ENCODE results near the gene TPH2. TPM values are rescaled to one million over a fixed set of nuclear protein-coding genes. Genes with fewer than 3 reads are reported as not detected.
A peak's percentile ranks its signal among the peaks of the same experiment; 100 is the strongest.

The TPH2 gene
- total RNA-seq, 1 experiment from 2014 or later, result not detected

DNA sequence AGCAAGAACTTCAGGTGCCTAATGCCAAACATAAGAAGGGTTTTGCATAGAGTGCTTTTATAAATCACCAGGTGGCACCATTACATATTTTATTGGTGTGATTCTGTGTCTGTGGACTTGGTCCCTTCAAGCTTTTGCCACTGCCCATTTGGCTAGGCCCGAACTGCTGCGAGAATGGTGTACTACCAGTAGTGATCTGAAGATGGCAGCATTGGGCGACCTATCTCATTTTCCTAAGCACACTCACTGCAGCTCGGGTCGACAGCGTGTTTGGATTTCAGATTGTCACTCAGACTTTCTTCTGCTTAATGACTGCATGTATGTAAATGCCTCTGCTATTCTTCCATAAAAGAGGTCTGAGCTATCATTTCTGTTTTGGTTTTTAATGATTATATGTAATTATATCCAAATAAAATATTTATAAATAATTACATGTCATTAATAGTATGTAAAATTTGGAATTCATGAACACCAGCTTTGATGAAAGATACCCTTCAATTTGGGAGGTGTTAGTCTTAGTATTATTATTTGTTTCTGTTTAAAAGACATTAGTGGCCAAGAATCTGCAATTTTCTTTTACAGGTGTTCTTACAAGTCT is 78.5 kb downstream of the TPH2 start:
- peak; percentile 78 for DNase-seq (ENCODE audit: low read depth)
- in situ Hi-C loops (cut with HindIII; ENCODE audit: low pct_unique_long_range_greater_than_20kb, low sequenced_read_pairs), result no loop called here

DNA sequence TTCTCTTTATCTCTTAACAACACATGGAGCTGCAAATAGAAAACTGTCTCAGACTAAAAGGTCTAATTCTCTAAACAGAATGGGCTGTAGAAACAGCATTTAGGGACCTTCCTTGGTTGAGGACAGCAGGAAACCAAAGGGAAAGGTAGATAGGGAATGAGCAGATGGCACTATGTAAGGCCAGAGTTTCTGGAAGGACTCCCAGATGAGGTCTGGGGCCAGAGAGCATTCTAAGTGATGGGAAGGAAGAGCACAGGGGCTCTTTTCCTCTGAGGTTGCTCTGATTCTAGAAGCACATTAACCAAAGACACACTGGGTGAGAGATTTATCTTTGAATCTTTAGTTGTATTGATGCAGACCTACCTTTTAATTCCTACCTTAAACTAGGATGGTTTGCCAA is 79.4 kb downstream of the TPH2 start:
- DNase-seq (ENCODE audit: low read depth), result no peak
- in situ Hi-C loops (cut with HindIII; ENCODE audit: low pct_unique_long_range_greater_than_20kb, low sequenced_read_pairs), result no loop called here

DNA sequence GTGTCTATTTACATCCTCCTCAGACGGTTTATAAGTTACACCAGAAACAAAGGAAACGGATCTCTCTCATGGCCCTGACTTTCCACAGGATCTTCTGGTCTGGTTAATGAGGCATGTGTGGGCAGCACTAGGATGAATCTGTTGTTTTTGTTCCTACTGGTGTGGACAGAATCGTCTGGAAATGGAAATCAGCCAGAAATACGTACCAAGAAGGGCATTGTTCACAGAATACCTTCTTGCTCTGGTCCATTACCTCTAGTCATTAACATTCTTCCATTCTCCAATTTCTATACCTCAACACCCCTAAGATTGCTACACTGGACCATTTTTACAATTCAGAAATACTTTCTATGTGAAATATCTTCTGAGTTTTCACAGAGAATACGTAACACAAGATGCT is 86.0 kb downstream of the TPH2 start:
- in situ Hi-C loops (cut with HindIII; ENCODE audit: low pct_unique_long_range_greater_than_20kb, low sequenced_read_pairs), result no loop called here
- peak; percentile 41 for DNase-seq (ENCODE audit: low read depth)

DNA sequence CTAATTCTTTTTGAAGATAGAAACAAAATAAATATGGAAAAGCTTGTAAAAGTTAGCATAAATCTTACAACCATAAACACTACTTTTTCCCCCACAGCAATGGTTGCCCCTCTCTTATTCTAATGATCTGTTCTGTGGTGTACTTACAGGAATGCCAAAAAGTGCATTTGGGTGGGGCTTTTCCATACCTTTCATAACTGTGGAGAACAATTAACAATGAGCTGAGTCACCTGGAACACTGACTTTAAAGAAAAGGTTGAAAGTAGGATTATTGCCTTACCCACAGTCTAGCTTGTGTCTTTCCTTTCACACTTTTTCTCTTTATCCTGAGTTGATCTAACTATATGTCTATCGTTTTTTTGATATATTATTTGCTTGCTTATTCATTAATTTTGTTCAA is 86.9 kb downstream of the TPH2 start:
- in situ Hi-C loops (cut with HindIII; ENCODE audit: low pct_unique_long_range_greater_than_20kb, low sequenced_read_pairs), result no loop called here
- no peak for DNase-seq (ENCODE audit: low read depth)

DNA sequence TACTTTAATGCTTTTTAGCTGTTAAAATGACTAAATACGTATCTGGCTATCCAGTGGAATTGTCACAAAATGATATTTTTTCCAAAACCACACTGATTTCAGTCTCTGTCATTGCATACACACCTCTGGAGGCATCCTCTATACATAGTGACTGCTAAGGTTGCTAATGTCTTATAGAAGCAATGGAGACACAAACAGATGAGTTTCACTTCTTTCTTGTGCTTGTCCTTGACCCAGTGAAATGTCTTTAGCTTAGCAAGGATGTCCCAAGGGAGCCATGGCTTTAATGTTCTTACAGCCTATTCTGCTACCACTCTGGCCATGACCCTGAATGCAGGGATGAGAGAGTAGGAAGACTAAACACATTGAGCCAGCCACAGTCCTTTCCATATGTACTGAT is 90.3 kb downstream of the TPH2 start:
- no peak for DNase-seq (ENCODE audit: low read depth)
- in situ Hi-C loops (cut with HindIII; ENCODE audit: low pct_unique_long_range_greater_than_20kb, low sequenced_read_pairs), result no loop called here

DNA sequence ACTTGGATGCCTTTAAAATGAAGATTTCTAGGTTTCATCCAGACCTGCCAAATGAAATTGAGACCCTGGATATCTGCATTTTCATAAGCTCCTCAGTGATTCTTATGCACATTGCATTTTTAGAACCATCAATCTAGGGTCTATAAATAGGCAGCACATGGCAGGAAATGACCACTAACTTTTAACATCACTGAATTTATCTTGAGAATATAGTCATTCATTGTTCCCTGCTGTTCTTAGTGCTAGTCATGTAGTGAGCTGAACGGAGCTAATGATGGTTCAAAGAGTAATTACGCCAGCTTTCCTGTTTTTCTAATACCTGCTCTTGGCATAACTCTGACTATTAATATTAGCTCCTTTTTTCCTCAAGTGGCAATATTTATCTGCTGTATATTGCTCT is 91.6 kb downstream of the TPH2 start:
- in situ Hi-C loops (cut with HindIII; ENCODE audit: low pct_unique_long_range_greater_than_20kb, low sequenced_read_pairs), result no loop called here

DNA sequence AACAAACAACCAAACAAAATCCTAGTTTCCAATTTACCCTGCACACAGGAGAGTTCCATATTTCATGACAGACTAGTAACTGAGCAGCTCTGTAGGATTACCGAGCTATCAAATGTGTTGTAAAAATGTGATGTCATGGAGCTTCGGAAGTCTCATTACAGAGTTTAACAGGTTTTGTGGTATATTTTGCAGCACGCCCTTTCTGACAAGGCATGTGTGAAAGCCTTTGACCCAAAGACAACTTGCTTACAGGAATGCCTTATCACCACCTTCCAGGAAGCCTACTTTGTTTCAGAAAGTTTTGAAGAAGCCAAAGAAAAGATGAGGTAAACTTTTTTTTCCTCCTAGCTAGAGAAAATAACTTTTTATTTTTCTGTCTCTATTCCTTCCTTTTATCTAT is 92.4 kb downstream of the TPH2 start:
- in situ Hi-C loops (cut with HindIII; ENCODE audit: low pct_unique_long_range_greater_than_20kb, low sequenced_read_pairs), result no loop called here
- no peak for DNase-seq (ENCODE audit: low read depth)

More for the DNA sequence above, 91.6 kb downstream of the TPH2 start:
- DNase-seq (ENCODE audit: low read depth), result no peak

DNA sequence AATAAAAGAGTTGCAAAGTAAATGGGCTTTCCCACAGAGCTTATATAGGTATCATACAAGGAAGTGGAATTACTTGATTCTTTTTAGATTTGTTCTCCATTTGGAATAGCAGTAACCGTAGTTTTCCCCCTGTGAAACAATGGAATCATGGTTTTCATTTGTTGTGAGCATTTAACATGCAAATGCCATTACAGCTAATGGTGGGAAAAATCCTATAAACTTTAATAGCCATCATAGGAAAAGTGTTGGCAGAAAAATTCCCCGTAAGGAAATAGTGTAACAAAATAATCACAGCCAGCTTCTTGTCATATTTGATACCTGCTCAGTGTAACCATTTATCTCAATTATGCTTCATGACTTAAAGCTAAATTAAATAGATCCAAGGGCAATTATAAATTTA is 95.3 kb downstream of the TPH2 start:
- no peak for DNase-seq (ENCODE audit: low read depth)
- in situ Hi-C loops (cut with HindIII; ENCODE audit: low pct_unique_long_range_greater_than_20kb, low sequenced_read_pairs), result no loop called here

DNA sequence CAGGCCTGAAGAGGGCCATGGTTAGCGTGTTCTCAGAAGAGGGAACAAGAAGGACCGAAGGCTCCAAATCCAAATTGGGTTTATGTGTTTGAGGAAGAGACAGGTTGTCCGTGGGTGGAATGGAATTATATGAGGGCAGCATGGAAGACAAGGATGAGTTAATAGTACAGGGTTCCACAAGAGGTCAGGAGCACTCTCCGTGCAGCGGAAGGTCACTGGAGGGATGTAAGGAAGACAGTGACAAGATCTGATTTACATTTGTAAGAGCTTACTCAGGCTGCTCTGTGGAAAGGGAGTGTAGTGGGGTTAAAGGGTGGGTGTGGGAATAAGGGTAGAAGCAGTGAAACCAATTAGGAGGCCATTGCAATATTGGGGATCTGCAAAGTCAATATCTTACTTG is 97.0 kb downstream of the TPH2 start:
- in situ Hi-C loops (cut with HindIII; ENCODE audit: low pct_unique_long_range_greater_than_20kb, low sequenced_read_pairs), result no loop called here
- no peak for DNase-seq (ENCODE audit: low read depth)

DNA sequence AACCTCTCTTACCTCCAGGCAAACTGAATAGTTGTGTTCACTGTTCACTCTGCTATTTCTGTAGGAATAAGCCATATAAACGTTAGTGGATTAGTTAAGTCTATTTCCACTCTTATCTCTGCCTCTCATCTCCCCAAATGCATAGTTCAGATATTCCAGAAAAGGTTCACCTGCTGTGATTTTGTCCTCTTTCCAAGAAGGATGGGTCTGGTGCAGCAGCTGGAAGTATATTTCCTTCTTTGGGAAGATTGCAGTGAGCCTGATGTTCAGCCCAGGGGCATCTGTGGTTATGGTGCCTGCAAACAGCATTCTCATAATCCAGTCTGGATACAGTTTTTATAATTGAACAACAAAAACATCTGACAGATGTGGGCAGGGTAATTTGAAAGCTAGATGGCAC is 97.7 kb downstream of the TPH2 start:
- in situ Hi-C loops (cut with HindIII; ENCODE audit: low pct_unique_long_range_greater_than_20kb, low sequenced_read_pairs), result no loop called here
- no peak for DNase-seq (ENCODE audit: low read depth)

DNA sequence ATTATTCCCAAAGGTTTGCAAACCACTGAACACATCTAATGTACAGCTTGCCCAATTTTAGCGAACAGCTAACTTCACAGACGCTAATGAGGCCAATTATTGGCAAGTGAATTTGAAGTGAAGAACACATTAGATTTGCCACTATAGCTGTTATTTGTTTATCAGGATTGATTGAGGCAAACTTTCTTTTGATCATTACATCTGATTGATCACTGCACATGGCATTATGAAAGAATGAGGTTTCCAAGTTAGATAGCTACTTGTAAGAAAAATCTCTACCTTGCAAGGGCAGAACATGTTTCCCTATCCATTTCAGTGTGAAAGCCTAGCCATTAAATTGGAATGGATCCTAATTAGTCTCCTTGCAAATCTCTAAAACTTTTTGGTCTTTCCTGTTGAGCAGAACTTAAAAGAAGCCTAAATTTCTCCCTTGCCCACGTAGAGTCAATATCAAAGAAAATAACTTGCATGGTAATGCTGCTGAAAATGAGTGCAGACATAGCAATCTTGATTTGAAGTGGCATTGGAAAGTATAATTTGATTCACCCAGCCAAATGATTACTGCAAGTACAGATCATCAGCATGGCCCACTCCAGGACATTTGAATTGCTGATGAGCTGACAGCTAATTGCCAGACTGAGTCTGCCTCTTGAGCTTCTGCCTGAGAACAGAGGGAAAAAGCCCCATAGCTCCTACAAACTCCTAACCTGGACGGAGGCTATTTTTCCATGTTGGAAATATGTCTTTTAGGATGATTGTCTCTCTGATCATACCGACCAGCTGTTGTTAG is 98.6 kb downstream of the TPH2 start:
- in situ Hi-C loops (cut with HindIII; ENCODE audit: low pct_unique_long_range_greater_than_20kb, low sequenced_read_pairs), result no loop called here
- no peak for DNase-seq (ENCODE audit: low read depth)

DNA sequence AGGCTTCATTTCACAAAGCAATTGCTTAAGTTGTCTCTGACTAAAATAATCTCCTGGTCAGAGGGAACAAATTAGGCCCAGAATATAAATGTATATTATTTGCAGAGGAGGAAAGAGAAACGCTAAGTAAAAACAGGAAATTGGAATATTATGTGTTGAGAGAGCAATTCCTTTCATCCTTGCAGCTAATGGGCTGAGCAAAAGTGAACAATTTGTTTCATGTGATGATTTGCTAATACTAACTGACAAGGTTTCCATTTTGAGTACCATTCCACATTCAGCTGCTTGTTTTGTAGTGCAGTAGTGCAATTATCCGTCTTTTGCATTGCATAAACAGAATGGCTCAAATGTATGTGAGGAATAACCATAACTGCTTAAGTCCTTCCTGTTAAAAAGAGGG is 103.2 kb downstream of the TPH2 start:
- in situ Hi-C loops (cut with HindIII; ENCODE audit: low pct_unique_long_range_greater_than_20kb, low sequenced_read_pairs), result no loop called here
- DNase-seq (ENCODE audit: low read depth), result no peak

DNA sequence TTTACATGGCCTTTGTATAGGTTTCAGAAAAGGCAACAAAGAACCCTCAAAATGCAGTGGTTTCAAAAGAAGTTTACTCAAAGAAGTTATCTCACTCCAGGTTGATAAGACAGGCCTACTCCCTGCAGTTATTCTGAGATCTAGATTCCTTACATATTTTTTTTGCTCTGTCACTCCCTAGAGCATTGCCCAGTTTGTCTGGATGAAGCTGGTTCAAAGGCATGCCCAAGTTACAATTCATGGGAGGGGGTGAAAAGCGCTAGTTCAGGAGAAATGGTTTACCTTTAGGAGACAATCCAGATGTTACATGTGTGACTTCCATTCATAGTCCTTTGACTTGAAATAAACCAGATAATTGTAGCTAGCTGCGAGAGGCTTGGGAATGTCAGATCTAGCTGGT is 115.0 kb downstream of the TPH2 start:
- DNase-seq (ENCODE audit: low read depth), result no peak
- in situ Hi-C loops (cut with HindIII; ENCODE audit: low pct_unique_long_range_greater_than_20kb, low sequenced_read_pairs), result no loop called here

DNA sequence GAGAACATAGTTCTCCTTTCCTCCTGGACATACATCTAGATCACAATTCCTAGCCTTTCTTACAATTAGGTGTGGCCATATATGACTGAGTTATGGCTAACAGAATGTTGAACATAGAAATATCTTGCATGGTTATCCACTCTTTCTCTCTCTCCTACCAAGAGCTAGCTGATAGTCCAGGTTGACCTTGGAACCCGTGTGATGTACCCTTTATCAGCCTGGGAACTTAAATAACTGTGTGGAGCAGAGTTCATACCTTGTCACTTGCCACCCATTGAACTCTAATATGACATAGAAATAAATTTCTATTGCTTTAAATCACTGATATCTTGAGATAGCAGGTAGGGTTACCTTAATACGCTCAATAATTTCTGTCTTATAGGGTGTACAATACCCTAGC is 115.9 kb downstream of the TPH2 start:
- no peak for DNase-seq (ENCODE audit: low read depth)
- in situ Hi-C loops (cut with HindIII; ENCODE audit: low pct_unique_long_range_greater_than_20kb, low sequenced_read_pairs), result no loop called here

DNA sequence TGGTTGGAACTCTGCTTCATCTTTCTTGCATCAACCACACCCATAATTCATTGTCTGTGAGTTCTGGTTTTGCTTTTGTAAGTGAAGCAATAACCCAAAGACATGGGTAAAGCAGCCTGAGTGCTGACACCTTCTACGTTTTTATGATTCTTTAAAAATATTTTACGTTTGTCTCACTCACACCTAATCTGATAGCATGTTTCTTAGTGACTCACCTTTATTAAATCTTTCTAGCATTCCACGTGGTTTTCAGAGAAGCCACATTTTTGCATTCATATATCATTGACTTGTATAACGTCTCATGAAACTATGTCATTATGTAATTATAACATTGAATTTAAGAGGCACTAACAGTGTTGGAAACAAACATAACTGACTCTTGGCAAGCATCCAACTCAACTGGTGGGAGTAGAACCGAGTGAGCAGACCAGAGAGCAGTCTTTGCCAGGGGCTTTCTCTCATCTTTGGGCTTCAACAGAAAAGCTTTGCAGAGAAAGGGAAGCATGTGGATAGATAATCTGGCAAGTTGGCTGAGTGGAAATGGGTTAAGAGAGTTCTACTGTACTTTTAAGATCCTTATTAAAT is 118.8 kb downstream of the TPH2 start:
- in situ Hi-C loops (cut with HindIII; ENCODE audit: low pct_unique_long_range_greater_than_20kb, low sequenced_read_pairs), result no loop called here
- DNase-seq (ENCODE audit: low read depth), result no peak

DNA sequence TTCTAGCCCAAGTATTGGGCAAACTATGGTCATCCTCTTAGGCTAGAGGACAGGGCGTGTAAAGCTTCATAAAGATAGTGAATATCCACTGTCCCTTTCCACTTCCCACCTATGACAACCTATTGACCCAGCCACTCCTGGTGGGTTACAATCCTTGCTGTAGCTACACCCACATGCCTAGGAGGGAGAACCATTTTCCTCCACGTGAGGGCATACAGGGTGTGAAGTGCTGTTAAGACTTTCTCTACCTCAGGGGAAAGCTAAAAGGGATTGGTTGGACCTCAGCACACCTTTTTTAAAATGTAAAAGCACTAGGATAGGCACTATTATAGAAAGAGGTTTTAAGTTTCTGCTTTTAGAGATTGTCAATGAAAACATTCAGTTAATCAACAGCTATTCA is 124.4 kb downstream of the TPH2 start:
- no peak for DNase-seq (ENCODE audit: low read depth)

DNA sequence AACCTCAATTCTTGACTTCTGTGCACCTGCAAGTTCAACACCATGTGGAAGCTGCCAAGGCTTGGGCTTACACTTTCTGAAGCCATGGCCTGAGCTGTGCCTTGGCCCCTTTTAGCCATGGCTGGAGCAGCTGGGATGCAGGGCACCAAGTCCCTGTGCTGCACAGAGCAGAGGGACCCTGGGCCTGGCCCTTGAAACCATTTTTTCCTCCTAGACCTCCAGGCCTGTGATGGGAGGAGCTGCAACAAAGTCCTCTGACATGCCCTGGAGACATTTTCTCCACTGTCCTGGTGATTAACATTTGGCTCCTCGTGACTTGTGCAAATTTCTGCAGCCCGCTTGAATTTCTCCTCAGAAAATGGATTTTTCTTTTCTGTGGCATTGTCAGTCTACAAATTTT is 132.4 kb downstream of the TPH2 start:
- in situ Hi-C loops (cut with HindIII; ENCODE audit: low pct_unique_long_range_greater_than_20kb, low sequenced_read_pairs), result no loop called here
- no peak for DNase-seq (ENCODE audit: low read depth)

More for the DNA sequence above, 124.4 kb downstream of the TPH2 start:
- in situ Hi-C loops (cut with HindIII; ENCODE audit: low pct_unique_long_range_greater_than_20kb, low sequenced_read_pairs), result no loop called here

DNA sequence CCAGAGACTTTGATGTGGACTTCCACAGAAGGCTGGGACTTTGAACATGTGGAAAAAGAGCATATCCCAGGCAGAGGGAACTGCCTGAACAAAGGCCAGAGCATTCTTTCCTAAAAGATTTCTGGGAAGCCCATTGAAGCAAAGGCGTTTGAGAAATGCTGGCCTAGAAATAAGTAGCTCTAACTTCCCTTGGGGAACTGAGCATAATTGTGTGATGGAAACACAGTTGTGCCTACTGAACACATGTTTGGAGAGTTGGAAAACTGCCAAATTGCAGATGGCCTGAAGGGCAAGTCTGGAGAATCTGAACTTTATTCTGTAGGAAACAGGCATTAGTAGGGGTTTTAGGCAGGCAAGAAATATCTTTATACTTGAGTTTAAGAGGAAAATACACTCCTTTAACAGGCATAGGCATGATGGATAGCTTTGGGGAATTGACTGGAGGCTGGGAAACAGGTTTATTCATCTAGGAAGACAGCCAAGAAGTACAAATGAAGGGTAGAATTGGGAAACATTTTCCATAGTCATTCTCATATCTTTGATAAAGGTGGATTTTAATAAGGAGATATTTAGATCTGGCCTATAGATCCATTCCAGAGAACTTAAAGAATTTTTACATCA is 134.1 kb downstream of the TPH2 start:
- in situ Hi-C loops (cut with HindIII; ENCODE audit: low pct_unique_long_range_greater_than_20kb, low sequenced_read_pairs), result no loop called here
- no peak for DNase-seq (ENCODE audit: low read depth)

DNA sequence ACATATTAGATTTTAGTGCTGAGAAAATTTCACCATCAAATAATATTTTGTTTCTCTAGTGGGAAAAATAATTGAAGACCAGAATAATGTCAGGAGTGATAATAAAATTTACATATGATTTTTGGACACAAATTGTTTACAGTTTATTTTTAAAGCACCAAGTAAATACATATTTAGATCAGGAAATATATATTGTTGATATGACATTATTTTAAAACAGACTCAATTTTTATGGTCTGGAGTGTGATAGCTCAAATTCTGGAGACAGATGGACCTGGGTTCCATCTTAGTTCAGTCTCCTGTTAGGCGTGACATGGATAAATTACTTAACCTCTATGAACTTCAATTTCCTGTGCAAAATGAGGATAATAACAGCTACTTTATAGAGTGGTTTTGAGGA is 135.4 kb downstream of the TPH2 start:
- in situ Hi-C loops (cut with HindIII; ENCODE audit: low pct_unique_long_range_greater_than_20kb, low sequenced_read_pairs), result no loop called here
- no peak for DNase-seq (ENCODE audit: low read depth)
